PFSK-1 (cell line): ENCODE measurements around the gene REV3L.

Source experiments
- POLR2AphosphoS5 ChIP-seq: IDR thresholded peaks from 2 replicates; pipeline ENCODE4 v1.6.1; 2012; ENCODE audit warnings: low read depth, mild to moderate bottlenecking, control low read depth, low read length, moderate library complexity
- SIN3A ChIP-seq: IDR thresholded peaks from 2 replicates; pipeline ENCODE4 v1.6.1; 2012; ENCODE audit warnings: mild to moderate bottlenecking, low read length, moderate library complexity, borderline replicate concordance; ENCODE audit not compliant: insufficient read depth
- TAF1 ChIP-seq: IDR thresholded peaks from 2 replicates; pipeline ENCODE4 v1.6.1; 2012; ENCODE audit warnings: low read length, control low read depth, borderline replicate concordance; ENCODE audit not compliant: insufficient read depth

DNA sequence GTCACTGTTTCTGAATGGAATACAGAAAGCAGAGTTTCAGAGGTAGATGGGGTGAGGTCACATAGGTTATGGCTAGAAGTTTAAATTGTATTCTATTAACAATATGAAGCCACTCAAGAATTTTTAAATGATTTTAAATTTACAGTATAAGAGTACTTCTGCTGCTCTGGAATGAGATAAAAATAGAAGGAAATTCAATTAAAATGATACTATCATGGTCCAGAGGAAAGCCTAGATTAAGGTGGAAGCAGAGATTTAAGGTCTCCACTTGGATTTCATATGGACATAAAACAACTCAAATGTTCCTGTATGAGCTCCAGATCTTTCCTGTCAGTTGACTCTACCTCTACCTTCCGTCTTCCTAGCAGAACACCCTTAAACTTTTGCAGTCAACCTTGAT lies 68.6 kb downstream of the REV3L start:
- TF ChIP-seq POLR2AphosphoS5 = no peak
- TF ChIP-seq SIN3A = no peak
- no peak for TF ChIP-seq TAF1
